GM21529 (cell line): ENCODE measurements around the gene SNAPC2.
"Not testable (repeated sequence)": the region's sequence is repeated elsewhere in the genome, so short reads cannot be mapped to it uniquely, and the experiment has no call there.

Source experiments
- ATAC-seq: cut with Tn5 transposase; IDR thresholded peaks from one replicate; pipeline ENCODE4 v1.9.1; 2021; ENCODE audit not compliant: unreplicated experiment

The SNAPC2 gene

DNA sequence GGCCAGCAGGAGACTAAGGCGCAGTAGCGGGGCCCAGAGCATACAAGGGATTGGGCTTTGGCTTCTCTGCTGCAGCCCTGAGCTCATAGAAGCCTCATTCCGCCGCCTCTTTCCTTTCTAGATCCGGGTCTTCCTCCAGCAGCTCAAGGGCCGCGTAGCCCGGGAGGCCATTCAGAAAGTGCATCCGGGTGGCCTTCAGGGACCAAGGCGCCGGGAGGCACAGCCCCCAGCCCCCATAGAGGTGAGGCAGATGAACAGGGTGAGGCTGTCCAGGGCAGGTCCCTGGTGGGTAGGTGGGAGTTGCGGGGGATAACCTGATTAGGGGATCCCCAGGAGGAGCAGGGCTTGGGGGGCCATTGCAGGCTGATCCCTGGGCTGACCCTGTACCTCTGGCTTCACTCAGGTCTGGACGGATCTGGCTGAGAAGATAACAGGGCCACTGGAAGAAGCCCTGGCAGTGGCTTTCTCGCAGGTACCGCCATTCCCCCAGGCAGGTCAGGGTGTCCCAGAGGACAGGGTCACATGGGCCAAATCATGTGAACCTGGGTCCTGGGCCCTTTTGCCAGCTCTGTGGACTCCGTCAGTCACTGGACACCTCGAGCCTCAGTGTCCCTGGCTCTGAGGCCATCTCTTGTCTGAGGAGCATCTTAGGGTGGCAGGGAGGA lies 1.3 kb downstream of the SNAPC2 start:
- ATAC-seq = no peak

DNA sequence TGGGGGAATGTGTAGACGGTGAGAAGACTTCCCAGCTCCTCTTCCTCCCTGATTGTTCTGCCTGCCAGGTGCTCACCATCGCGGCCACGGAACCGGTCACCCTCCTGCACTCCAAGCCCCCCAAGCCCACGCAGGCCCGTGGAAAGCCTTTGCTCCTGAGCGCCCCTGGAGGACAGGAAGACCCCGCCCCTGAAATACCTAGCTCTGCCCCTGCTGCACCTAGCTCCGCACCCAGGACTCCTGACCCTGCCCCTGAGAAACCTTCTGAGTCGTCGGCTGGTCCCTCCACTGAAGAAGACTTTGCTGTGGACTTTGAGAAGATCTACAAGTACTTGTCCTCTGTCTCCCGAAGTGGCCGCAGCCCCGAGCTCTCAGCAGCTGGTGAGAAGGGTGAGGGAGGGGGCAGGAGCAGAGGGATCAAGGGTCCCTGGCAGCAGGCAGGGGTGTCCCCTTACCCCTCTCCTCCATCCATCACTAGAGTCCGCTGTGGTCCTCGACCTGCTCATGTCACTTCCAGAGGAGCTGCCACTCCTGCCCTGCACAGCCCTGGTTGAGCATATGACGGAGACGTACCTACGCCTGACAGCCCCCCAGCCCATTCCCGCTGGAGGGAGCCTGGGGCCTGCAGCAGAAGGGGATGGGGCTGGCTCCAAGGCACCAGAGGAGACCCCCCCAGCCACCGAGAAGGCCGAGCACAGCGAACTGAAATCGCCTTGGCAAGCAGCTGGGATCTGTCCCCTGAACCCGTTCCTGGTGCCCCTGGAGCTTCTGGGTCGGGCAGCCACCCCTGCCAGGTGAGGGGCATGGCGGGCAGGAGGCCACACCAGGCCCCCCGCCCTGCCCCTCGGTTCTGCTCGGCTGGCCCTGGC lies 2.1 kb downstream of the SNAPC2 start:
- no peak for ATAC-seq

DNA sequence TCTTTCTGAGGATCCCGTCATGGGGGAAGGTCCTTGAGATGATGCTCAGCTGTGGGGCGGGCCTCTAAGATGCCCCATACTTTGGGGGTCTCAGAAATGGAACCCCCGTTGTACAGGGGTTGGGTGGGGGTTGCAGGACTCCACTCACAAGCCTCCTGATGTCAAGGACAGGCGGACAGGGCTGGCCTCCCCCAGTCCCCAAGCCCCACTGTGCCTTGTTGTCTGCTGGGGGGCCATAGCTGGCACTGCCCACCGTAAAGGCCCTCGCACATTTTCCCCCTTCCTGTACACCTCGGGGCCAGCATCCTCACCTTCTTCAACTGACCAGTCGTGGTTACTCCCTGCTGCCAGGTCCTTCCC lies 2.7 kb downstream of the SNAPC2 start:
- ATAC-seq = no peak

DNA sequence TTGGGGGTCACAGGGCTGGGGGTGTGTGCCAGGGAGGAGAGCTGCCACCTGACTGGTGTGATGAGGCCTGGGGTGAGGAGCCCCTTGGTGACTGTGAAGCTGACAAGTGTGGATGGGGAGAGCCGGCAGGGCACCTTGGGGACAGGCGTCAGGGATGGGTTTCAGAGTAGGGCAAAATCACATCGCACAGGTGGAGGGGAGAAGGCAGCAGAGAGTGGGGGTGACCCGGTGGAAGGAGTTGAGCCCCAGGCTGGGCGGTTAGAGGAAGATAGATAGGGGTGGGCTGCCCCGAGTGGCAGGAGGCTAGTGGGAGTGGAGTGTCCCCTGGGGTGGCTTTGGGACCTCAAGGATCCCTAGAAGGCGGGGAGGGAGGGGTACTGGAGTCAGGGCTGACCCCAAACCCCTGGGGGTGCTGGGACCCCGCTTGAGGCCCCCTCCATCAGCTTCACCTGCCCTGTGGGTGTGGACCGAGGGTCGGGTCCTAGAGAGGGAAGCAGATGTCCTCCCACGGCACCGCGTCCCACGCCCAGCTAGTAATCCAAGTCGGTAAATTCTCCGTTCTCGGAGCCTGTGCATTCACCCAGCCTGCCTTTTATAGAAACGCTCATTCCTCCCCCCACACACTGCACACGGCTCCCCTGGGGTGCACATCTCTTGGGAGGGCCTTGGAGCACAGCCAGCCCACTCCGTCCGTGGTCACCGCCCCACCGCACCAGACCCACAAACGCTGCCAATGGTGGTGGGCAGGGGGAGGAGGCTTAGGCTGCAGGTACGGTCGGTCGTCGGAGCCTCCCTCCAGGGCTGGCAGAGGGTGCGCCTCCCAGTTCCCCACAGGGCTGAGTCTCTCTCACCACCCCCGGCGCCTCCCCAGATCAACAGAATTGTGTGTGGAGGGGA lies 3.4 kb downstream of the SNAPC2 start:
- no peak for ATAC-seq

DNA sequence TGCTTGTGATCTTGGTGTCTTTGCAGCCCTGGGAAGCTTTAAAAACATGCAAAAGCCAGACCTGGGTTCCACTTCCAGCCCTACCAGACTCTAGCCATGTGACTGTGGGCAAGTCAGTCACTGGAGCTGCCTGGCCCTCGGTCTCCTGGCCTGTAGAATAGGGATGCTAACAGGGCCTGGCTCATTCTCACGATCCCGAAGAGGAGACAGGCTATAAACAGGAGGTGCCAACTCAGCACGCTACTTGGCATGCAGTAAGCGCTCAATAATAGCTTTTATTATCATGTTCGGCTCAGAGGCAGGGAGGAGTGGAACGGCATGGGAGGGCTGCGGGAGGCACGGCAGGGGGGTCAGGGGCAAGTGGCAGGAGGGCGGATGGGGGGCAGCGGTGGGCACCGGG lies 4.1 kb downstream of the SNAPC2 start:
- no peak for ATAC-seq

DNA sequence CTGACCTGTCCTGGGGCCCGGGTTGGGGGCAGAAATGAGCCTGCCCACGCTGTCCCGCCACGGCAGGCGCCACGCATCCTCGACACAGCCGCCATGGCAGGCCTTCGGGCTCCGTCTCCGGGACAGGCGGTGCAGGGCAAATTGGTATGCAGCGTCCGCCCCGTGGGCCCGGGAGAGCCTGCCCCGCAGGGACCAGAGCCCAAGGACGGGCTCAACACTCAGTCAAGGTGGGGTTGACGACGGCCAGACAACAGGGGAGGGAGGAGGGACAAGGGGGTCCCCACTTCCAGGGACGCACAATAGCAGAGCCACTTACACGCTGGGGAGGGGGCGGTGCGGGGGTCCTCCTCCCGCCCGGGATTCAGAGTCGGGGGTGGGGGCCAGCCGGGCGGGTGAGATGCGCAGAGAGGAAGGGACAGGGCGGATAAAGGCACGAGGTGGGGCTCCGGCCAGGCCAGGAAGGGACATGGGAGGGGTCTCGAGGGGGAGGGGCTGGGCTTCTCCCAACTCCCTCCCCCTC lies 4.6 kb downstream of the SNAPC2 start:
- no peak for ATAC-seq

DNA sequence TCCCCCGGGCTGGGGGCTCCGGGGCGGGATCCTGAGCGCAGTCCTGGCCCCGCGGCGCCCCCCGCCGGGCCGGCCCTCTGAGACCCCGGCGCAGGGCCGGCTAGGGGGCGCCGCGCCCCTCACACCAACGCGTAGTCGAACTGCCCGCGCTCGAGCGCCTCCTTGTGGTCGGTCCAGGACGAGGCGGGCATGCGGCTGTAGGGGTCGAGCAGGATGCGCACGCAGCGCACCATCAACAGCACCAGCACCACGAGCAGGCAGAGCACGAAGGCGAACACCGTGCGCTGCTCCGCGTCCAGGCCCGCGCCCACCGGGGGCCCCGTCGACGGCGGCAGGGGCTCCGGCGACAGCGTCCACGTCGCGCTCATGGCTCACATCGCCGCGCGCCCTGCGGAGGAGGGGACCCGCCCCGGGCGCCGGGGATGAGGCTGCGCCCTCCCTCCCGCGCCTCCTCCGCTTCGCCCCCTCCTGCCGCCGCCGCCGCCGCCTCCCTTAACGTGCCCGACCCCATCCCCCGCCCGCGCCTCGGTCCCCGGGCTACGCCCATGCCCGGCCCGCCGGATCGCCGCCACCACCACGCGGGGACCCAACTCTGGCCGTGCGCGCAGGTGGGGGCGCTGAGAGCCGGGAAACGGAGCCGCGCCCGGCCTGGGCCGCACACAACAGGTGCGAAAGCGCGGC lies 5.2 kb downstream of the SNAPC2 start:
- ATAC-seq = no peak

DNA sequence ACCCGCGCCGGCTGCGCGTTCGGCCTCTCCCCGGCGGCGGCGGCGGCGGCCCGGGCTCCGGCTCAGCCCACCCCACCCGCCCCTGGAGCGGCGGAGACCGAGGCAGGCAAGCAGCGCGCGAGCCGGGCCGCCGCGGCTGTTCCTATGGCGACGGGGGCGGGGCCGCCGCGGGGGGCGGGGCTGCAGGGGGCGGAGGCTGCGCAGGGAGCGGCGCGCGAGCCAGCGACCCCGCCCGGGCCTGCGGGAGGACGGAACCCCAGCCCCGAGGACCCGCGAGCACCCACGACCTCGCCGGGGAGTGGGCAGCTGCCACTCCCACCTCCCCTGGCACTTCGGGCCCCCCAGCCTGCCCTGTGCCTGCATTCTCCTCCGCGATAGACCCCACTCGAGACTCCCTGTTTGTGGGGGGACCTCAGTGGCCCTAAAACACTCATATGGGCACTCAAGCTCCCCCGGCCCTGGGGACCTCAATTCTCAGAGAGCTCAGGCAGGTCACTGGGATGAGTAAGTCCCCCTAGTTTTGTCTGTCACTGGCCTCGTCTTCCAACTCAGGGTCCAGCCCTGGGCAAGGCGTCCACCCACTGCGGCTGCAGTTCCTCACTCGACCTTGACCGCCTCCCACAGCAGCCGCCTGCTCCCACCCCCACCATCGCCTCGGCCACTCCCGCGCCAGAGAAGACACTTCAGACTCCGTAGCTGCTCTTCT lies 6.0 kb downstream of the SNAPC2 start, which contains the start of gene CTXN1:
Gene CTXN1 (minus strand): TSS at position 115 of the 706 bp plus-strand sequence. CDS start 597 bp downstream, outside the sequence.
- ATAC-seq = no peak

DNA sequence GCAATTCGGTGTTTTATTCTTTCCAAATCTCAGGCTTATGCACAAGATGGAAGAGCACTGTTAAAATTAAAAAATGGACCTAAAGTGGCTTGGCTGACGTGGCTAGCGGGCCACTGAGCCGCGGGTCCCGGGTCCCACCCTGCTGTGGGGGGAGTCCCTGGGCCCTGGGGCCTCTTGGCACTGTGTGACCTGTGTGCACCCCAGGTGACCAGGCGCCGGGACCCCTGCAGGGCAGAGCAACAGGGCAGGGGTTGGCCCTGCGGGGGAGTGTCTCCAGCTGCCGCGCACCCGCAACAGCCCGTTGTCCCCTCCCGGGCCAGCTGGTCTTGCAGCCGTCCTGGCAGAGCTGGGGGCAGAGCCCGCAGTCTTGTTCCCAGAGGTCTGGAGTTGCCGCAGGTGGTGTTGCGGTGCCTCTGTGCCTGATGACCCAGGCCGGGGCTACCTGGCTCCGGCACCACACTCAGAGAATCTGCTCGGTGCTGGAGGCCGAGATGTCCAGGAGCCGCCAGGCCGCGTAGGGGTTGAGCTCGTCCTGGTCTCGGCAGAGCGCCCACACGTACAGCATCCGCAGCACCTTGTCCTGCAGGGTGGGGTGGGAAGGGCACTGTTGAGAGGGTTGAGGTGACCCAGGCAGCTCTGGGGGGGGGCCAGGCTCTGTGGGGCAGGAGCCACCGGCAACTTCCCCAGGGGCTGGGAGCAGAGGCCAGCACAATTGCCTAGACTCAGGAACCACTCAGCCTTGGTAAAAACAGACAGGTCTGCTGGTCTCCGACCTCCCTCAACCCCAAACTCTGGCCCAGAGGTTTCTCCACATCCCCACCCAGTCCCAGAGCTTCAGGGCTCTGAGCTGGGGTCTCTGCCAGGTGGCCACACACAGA lies 6.8 kb downstream of the SNAPC2 start:
- ATAC-seq = no peak

DNA sequence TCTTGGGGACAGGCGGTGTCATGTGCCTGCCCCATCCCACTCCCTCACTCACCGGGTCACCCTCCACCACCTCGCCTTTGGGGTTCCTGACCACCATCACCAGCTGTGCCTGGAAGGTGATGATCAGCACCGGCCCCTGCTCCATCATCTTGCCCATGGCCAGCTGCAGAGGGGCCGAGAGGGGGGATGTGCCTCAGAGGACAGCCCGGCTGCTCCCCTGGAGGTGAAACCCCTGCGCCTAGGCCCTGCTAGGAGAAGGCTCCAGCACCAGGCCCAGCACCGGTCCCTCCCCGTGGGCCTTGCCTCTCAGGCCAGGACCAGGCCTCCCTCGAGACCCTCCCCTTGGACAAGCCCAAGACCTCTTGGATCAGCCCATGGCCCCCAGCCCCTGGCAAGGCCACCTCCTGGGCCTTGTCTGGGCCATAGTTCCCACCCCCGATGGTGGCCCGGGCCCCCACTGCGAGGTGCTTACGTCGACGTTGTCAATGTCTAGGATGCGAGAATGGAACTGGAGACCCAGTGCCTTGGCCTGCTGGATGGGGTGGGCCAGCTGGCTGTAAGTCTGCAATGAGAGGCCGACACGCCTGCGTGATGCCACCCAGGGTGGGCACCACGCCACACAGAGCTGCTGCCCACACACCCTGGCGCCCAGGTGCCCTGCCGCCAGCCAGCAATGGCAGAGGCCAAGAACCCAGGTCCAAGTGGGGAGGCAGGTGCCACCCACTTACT lies 7.6 kb downstream of the SNAPC2 start:
- no peak for ATAC-seq

DNA sequence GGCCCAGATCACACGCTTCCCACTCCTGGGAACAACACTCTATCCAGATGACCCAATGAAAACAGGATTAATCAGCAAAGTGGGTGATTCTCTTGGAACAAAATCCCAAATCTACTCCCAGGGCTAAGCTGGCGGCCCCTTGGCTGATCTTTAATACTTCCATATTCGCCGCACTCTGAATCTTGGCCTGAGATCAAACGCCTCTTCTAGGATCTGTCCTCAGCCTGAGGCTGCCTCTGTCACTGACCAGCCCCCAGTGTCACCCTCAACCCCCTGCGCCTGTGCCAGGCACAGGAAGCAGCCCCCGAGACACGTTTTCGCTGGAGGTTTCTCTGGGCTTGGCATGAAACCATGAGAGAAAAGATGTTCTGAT lies 8.2 kb downstream of the SNAPC2 start:
- no peak for ATAC-seq

DNA sequence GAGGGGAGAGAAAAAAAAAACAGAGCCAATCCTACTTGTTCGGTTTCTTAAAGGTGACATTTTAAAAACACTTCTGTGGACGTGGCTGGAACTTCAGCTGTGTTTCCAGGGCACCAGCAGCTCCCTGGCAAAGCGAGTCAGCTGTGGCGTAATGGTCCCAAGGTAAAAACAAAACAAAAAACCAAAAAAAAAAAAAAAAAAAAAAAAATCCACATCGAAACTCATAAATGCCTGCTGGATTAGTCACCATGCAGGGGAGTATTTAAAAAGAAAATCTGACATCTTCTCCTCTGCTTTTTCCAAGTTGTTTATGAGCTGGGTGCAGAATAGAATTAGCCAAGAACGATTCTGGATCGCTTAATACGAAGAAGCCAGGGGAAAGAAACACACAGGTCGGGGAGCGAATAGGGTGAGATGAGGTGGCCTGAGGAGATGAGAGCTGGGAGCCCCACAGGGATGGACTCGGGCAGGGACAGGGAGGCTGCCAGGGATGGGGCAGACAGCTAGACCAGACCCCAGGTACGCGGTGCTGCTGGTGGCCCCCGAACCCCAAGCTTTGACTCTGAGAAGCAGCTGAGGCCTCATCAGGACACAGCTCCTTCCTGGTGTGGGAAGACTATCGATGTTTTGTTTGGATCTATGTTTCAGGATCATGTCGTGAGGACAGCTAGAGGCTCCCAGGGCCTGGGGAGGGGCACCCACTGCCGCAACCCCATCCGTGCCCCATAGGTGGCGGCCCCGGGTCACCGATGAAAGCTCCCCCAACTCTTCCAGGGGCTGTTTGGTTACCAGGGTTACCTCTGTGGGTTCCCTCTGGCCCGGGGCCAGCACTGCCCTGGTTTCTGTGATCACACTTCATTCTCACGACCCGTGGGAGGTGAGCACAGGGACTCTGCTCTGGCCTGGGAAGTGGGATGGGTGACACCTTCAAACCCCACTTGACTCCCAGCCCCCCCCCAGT lies 8.9 kb downstream of the SNAPC2 start:
- no peak for ATAC-seq

DNA sequence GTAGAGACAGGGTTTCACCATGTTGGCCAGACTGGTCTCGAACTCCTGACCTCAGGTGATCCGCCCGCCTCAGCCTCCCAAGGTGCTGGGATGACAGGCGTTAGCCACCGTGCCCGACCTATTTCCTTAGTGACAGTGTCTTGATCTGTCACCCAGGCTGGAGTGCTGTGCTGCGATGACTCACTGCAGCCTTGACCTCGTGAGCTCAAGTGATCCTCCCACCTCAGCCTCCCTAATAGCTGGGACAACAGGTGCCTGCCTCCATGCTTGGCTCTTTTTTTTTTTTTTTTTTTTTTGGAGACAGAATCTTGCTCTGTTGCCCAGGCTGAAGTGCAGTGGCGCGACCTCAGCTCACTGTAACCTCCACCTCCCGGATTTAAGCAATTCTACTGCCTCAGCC lies 9.9 kb downstream of the SNAPC2 start:
- not testable (repeated sequence) for ATAC-seq

DNA sequence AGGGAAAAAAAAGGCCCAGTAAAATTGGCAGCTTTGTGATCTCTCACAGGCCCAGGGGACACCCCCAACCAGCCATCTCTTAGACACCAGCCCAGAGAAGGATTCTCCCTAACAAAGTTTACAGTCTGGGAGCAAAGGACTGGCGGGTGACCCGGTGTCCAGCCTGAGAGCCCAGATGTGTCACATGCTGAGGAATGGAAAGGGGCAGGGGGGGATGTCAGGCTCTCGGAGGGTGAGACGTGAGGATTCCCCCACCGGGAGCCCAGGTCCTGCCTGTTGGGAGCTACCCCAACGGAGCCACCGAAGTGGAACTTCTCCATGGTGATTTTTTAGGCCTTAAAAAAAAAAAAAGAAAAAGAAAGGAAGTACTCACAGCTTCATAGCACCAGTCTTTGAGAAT lies 10.6 kb downstream of the SNAPC2 start:
- ATAC-seq = no peak

DNA sequence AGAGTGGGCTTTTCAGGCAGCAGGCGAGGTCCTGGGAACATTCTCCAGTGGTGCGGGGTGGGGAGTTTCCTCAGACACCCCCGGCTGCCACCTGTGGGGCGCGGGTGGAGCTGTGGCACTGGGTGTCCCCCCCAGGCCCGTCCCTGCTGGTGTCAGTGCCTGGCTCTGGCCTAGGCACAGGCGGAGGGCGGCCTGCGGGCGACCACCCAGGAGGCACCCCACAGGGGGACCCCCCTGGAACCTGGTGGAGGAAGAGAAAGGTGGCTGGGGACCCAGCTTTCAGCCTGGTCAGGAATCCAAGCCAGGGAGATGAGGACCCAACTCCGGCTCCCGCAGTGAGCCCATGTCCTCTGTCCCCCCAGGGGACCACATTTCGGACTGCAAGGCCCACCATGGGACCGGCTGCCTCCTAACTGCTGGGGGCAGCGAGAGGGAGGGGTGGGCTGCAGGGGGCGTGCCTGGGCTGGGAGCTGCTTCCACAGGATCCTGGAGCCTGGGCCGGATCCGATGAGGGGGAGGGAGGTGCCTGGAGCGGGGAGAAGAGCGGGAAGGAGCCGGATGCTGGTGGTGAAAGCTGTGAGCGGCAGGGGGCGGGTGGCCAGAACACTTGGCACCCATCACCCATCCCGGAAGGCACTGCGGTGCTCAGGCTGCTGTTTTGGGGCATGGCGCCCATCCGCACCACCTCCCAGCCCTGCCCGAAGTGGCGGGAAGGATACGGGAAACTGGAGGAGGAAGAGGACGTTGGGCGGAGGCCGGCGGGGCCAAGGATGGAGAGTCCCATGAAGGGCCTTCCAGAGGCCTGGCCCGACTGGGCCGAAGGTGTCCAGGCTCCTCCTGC lies 11.3 kb downstream of the SNAPC2 start:
- ATAC-seq = no peak

DNA sequence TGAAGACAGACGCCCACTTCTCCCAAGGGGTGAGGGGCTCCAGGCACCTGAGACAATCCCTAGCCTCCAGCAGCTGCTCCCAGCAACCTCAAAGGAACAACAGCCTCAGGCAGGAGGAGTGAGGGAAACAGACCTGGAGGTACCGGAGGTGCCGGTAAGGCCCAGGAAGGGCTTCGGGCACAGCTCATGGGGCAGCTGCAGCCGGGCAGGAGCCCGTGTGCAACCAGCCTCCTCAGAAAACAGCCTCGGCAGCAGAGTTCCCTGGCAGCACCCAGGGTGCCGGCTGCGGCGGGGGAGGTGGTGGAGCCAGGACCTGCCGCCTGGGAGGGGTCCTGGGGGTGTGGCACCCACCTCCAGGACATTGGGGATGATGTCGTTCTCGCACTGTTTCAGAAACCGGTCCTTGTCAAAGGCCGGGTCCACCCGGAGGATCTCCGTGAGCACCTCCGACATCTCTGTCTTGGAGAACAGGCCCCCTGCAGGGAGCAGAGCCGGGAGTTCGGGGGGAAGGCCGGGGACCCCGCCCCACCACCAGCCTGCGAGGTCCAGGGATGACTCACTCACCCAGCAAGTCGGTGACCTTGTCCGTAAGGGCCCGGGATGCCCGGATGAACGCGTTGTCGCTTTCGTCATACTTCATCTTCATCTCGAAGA lies 12.3 kb downstream of the SNAPC2 start:
- no peak for ATAC-seq
